Fibroblast of pulmonary artery (primary cell): ENCODE measurements around the gene MUC5AC.

ENCODE experiments used
- DNase-seq: peaks from one replicate; pipeline ENCODE4 v3.0.0-alpha.2; 2010; ENCODE audit warnings: low read depth
- H3K4me3 ChIP-seq: replicated peaks from 2 replicates; pipeline ENCODE4 v1.5.1; 2011; ENCODE audit warnings: low read depth, mild to moderate bottlenecking, control low read depth, low read length, moderate library complexity
- CTCF ChIP-seq: IDR thresholded peaks from 2 replicates; pipeline ENCODE4 v1.5.1; 2011; ENCODE audit warnings: mild to moderate bottlenecking, control low read depth, low read length, inconsistent platforms; ENCODE audit errors: missing control alignments

MUC5AC gene

GRCh38 chr11:1165256-1166041 is 7.7 kb downstream of the MUC5AC start:
- DNase-seq: no peak
- no peak overlapping the region for H3K4me3 ChIP-seq
- TF ChIP-seq CTCF: no peak

- no peak for DNase-seq
- no peak for TF ChIP-seq CTCF
- H3K4me3 ChIP-seq: no peak overlapping the region
These were observed 9.5 kb downstream of the MUC5AC start for GRCh38 chr11:1167256-1167655.

GRCh38 chr11:1167751-1168231 is 10.0 kb downstream of the MUC5AC start:
- no peak for TF ChIP-seq CTCF

GRCh38 chr11:1168256-1168655 is 10.5 kb downstream of the MUC5AC start:
- no peak overlapping the region for H3K4me3 ChIP-seq
- TF ChIP-seq CTCF: no peak

More at GRCh38 chr11:1167751-1168231, 10.0 kb downstream of the MUC5AC start:
- H3K4me3 ChIP-seq: no peak overlapping the region
- no peak for DNase-seq

DNA sequence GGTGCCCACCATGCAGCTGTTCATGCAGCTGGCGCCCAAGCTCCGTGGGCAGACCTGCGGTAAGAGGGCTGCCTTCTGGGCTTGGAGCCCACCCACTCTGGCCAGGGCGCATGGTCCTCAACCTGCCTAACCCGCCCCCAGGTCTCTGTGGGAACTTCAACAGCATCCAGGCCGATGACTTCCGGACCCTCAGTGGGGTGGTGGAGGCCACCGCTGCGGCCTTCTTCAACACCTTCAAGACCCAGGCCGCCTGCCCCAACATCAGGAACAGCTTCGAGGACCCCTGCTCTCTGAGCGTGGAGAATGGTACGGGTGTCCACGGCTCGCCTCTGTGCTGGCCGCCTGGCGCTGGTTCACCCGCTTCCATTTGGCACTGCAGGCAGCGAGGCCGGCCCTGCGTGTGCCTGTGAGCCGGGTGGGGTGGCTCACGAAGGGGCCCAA is 11.0 kb downstream of the MUC5AC start:
- DNase-seq: no peak
- no peak for TF ChIP-seq CTCF
- no peak overlapping the region for H3K4me3 ChIP-seq

More at GRCh38 chr11:1168256-1168655, 10.5 kb downstream of the MUC5AC start:
- no peak for DNase-seq

- H3K4me3 ChIP-seq: no peak overlapping the region
- TF ChIP-seq CTCF: no peak
- DNase-seq: no peak
These were observed 13.7 kb downstream of the MUC5AC start for GRCh38 chr11:1171223-1171984.
